Muscle of arm (tissue), 14 donors: ENCODE data around the gene KRTAP3-2. TPM values are rescaled to one million over a fixed set of nuclear protein-coding genes. Genes with fewer than 3 reads are reported as not detected.
A peak's percentile ranks its signal among the peaks of the same experiment; 100 is the strongest.
"Not testable (repeated sequence)": the region's sequence is repeated elsewhere in the genome, so short reads cannot be mapped to it uniquely, and the experiment has no call there.

Source experiments
- DNase-seq: peaks from one replicate; pipeline ENCODE4 v3.0.0-alpha.2; 2013
- long read RNA-seq, 11 donors: transcript quantifications; one replicate each; lab custom pipeline, GENCODE V29; 2026
- polyA plus RNA-seq, 12 donors: library from polyadenylated mRNA; unstranded; fragments of 120-200 nt; gene quantifications; one replicate each; pipeline ENCODE4 v1.2.1, GENCODE V29; 2013; ENCODE audit not compliant: insufficient read length in 12 of 12

Gene KRTAP3-2
- polyA plus RNA-seq = 1 to 10 TPM in 4 of 12 donors, under 1 TPM in 5, not detected in 3; 0.22 to 1.4 (median 0.86) TPM
- long read RNA-seq, donor 1 = 0 reads
- long read RNA-seq, donor 2 = 0 reads
- long read RNA-seq, donor 3, partial matches to known transcripts = 0 of 1 reads
- long read RNA-seq, donor 3, other reads (novel, unspliced or antisense) = 0 of 1 reads
- long read RNA-seq, donor 4 = 0 reads
- long read RNA-seq, donor 5, partial matches to known transcripts = 0 of 2 reads
- long read RNA-seq, donor 5, other reads (novel, unspliced or antisense) = 0 of 2 reads
- long read RNA-seq, donor 6 = 0 reads
- long read RNA-seq, donor 7 = 0 reads
- long read RNA-seq, donor 8 = 0 reads
- long read RNA-seq, donor 9 = 0 reads
- long read RNA-seq, donor 10 = 0 reads
- long read RNA-seq, donor 11, partial matches to known transcripts = 0 of 1 reads
- long read RNA-seq, donor 11, other reads (novel, unspliced or antisense) = 0 of 1 reads

GRCh38 chr17:40999563-40999962 is at the start of gene KRTAP3-2:
TSS of gene KRTAP3-2 (minus strand) at chr17:40999906. CDS start at chr17:40999853, 53 bp downstream.
- DNase-seq = not testable (repeated sequence)

- no peak for DNase-seq
Measured at GRCh38 chr17:41049110-41049509, 49.4 kb upstream of the KRTAP3-2 start.

DNA sequence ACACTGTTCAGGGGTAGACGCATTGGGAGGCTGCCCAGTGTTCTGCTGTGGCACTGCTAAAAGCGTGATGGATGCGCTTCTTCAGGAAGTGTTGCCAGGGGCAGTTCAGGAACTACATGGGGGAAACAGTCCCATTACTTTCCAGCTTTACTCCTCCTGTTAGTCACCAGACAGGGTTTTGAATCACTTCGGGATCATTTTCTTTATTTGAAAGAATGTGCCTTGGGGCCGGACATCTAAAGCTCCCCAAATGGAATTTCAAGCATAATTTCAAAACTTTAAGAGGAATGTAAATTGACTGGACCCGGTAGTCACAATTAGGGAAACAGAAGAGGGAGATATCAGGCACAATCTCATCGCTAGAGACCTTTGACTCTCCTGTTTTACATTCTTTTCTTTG is 48.7 kb upstream of the KRTAP3-2 start:
- DNase-seq = no peak

DNA sequence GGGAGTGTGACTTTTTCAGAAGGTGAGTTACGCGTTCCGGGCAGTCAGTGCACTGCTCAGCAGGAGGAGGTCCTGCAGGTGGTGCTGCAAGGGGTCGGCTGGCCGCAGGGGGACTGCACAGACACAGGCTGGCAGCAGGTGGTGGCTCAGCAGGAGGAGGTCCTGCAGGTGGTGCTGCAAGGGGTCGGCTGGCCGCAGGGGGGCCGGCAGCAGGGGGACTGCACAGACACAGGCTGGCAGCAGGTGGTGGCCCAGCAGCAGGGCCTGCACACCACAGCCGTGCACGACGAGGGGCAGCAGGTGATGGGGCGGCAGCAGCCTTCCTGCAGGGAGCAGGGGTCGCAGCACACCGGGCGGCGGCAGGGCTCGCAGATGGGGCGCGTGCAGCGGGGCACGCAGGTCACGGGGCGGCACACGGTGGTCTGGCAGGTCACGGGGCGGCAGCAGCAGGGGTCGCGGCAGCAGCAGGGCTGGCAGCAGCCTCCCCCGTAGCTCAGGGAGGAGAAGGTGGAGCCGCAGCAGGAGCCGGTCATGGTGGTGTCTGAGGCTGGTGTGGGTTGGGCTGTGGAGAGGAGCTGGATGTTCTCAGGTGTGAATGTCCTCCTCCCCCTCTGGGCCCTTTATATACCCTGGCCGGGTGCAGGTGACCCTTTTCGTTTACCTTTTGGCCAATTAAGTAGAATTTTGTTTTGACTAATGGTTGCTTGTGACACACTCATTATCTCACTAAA is 47.2 kb upstream of the KRTAP3-2 start, which contains the start of gene KRTAP2-1:
Gene KRTAP2-1, minus strand, starts transcription at position 582 of the 731 bp plus-strand sequence. Its CDS starts 49 bp downstream, at position 533.
- not testable (repeated sequence) for DNase-seq

DNA sequence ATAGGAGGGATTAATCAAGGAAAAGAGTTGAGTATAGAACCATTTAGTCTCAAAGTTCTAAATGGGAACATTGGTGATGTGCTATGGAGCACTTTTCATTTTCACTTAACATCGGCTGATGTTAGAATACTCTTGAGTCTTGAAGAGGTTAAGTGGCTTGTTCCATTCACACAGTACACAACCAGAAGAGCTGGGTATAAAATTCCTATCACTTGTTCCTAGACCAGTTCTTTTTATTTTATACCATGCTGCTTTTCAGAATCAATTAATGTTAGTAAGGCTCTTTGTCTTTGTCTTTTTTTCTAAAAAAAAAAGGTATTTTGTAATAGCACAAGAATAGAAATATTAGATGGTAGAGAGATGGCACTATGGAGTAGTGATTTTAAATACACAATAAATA is 43.2 kb upstream of the KRTAP3-2 start:
- no peak for DNase-seq

GRCh38 chr17:41040783-41041571 is 41.3 kb upstream of the KRTAP3-2 start, which contains the start of gene KRTAP1-1:
TSS of gene KRTAP1-1 (minus strand) at chr17:41041450. CDS start at chr17:41041397, 53 bp downstream.
- DNase-seq = peak; percentile 10

DNA sequence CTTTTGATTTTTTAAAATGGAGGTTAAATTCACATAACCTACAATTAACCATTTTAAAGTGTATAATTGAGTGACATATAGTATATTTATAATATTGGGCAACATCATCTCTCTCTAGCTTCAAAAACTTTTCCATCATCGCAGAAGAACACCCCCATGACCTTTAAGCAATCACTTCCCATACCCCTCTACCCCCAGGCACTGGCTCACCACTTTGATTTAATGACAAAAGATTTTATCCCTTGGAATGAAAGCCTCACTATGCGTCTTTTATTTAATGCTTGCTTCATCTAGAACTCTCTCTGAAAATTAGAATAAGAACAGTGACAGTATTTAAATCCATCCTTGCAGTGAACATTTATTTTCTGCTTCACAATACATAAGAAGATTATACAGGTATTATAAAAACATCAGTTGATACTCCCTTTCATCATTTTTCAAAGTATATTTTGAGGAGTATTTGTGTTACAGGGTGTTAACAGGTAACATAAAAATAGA is 38.2 kb upstream of the KRTAP3-2 start:
- DNase-seq = no peak

- not testable (repeated sequence) for DNase-seq
Measured at GRCh38 chr17:41034346-41034935, 34.7 kb upstream of the KRTAP3-2 start, which contains the start of gene KRTAP1-3. TSS of gene KRTAP1-3 (minus strand) at chr17:41034874. CDS start at chr17:41034821, 53 bp downstream.

DNA sequence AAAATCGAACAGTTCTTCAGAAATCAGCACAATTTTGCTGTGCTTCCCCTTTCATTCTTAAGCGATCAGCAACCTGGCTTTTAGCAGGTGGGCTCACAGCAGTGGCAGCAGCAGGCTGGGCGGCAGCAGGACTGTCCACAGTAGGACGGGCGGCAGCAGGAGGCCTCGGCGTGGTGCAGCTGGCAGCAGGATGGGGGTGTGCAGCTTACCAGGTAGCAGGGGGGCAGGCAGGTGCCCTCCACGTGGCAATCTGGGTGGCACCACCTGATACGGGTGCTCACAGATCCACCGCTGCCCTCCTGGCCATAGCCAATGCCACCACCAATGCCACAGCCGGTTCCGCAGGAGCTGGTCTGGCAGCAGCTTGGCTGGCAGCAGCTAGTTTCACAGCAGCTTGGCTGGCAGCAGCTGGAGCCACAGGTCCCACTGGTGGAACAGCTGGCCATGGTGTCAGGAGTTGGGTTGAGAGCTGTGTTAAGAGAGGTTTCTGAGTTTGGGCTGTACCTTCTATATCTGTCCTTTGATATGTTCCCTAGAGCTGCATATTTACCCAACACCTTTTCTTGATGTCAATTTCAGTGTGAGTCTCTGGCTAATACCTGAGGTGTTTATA is 30.0 kb upstream of the KRTAP3-2 start, which contains the start of gene KRTAP1-4:
Gene KRTAP1-4, minus strand, starts transcription at position 563 of the 613 bp plus-strand sequence. Its CDS starts 117 bp downstream, at position 446.
- DNase-seq = no peak

DNA sequence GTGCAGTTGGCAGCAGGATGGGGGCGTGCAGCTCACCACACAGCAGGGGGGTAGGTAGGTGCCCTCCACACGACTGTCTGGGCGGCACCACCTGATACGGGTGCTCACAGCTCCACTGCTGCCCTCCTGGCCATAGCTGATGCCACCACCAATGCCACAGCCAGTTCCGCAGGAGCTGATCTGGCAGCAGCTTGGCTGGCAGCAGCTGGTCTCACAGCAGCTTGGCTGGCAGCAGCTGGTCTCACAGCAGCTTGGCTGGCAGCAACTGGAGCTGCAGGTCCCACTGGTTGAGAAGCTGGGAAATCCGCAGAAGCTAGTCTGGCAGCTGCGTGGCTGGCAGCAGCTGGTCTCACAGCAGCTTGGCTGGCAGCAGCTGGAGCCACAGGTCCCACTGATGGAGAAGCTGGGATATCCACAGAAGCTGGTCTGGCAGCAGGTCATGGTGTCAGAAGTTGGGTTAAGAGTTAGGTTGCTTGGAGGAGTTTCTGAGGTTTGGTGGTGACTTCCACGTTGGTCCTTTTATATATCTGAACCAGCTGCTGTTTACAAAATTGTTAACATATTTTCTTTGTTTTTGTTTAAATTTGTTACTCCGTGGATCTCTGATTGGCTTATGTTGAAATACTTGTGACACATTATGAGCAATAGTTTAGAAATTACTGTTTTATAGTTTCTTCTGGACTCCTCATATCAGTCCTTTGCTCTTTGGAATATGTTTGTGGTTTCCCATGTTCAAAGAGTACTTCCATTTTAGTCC is 27.2 kb upstream of the KRTAP3-2 start, which contains the start of gene KRTAP1-5:
Gene KRTAP1-5, minus strand, starts transcription at position 494 of the 757 bp plus-strand sequence. Its CDS starts 53 bp downstream, at position 441.
- no peak for DNase-seq

DNA sequence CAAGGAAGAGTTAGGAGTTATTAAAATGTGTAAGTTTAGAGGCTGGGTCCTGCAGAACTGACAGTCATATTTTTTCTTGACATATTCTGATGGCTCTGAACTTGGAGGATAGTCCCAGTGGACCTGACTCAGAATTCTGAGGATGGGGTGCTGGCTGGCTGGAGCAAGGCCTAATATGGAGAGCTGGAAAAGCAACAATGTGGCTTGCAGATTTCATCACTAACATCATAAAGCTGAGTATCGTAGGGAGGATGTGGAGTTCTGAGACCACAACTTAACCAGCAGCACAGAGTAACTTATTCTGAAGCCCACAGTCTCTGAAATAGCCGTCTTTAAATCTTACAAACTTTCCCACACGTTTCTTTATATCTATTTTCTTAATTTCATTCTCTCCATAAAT is 25.0 kb upstream of the KRTAP3-2 start:
- no peak for DNase-seq

GRCh38 chr17:41020336-41020735 is 20.6 kb upstream of the KRTAP3-2 start:
- DNase-seq = no peak

GRCh38 chr17:41019415-41019814 is 19.7 kb upstream of the KRTAP3-2 start:
- no peak for DNase-seq

GRCh38 chr17:41018541-41018940 is 18.8 kb upstream of the KRTAP3-2 start:
- DNase-seq = no peak

- DNase-seq = no peak
Measured at GRCh38 chr17:41016578-41017215, 17.0 kb upstream of the KRTAP3-2 start.

GRCh38 chr17:41015454-41015853 is 15.7 kb upstream of the KRTAP3-2 start:
- no peak for DNase-seq

- peak; percentile 31 for DNase-seq
Measured at GRCh38 chr17:41013606-41014005, 13.9 kb upstream of the KRTAP3-2 start.

GRCh38 chr17:41013181-41013580 is 13.5 kb upstream of the KRTAP3-2 start:
- no peak for DNase-seq
